SK-N-SH treated with all-trans-retinoic acid at 6 μM for 48 hours (cell line): Measurements from ENCODE around the gene PRX.

Experiments
- ATAC-seq: fragments of 200-7000 bp; cut with Tn5 transposase; 3 replicates; pipeline ENCODE4 v1.9.1; 2020; ENCODE audit warnings: mild to moderate bottlenecking, moderate library complexity
- ARNTL ChIP-seq: fragments of 450-650 bp; formaldehyde crosslinking; IDR thresholded peaks from 2 replicates; pipeline ENCODE4 v1.5.0; 2020; ENCODE audit warnings: low read depth, mild to moderate bottlenecking, moderate library complexity, borderline replicate concordance
- BACH2 ChIP-seq: fragments of 250-450 bp; sonication (Bioruptor Pico); IDR thresholded peaks from 2 replicates; pipeline ENCODE4 v1.9.0; 2021; ENCODE audit warnings: mild to moderate bottlenecking, borderline replicate concordance
- CSDC2 ChIP-seq: fragments of 250-450 bp; sonication (Bioruptor Pico); IDR thresholded peaks from 2 replicates; pipeline ENCODE4 v1.5.0; 2020; ENCODE audit warnings: mild to moderate bottlenecking, moderate library complexity
- CSRNP3 ChIP-seq: fragments of 250-450 bp; sonication (Bioruptor Pico); IDR thresholded peaks from 2 replicates; pipeline ENCODE4 v1.5.1; 2021; ENCODE audit warnings: mild to moderate bottlenecking, moderate library complexity
- GLIS3 ChIP-seq: fragments of 250-450 bp; sonication (Bioruptor Pico); IDR thresholded peaks from 2 replicates; pipeline ENCODE4 v1.5.0; 2020; ENCODE audit warnings: mild to moderate bottlenecking, moderate library complexity
- ISL1 ChIP-seq: fragments of 250-450 bp; sonication (Bioruptor Pico); IDR thresholded peaks from 2 replicates; pipeline ENCODE4 v2.1.2; 2022; ENCODE audit warnings: mild to moderate bottlenecking, moderate library complexity
- OSR1 ChIP-seq: fragments of 250-450 bp; sonication (Bioruptor Pico); IDR thresholded peaks from 2 replicates; pipeline ENCODE4 v1.8.0; 2022; ENCODE audit warnings: moderate library complexity, mild to moderate bottlenecking, inconsistent platforms
- RARB ChIP-seq: fragments of 250-450 bp; sonication (Bioruptor Pico); IDR thresholded peaks from 2 replicates; pipeline ENCODE4 v1.8.0; 2021; ENCODE audit warnings: mild to moderate bottlenecking, moderate library complexity
- SNAI2 ChIP-seq: fragments of 250-450 bp; sonication (Bioruptor Pico); IDR thresholded peaks from 2 replicates; pipeline ENCODE4 v1.5.0; 2020; ENCODE audit warnings: mild to moderate bottlenecking, moderate library complexity
- TCF4 ChIP-seq: fragments of 250-450 bp; sonication (Bioruptor Pico); IDR thresholded peaks from 2 replicates; pipeline ENCODE4 v1.8.0; 2021; ENCODE audit warnings: mild to moderate bottlenecking, moderate library complexity, borderline replicate concordance
- TOX ChIP-seq: fragments of 250-450 bp; sonication (Bioruptor Pico); IDR thresholded peaks from 2 replicates; pipeline ENCODE4 v1.8.0; 2021; ENCODE audit warnings: mild to moderate bottlenecking, moderate library complexity, borderline replicate concordance
- ZC3H10 ChIP-seq: fragments of 250-450 bp; sonication (Bioruptor Pico); IDR thresholded peaks from 2 replicates; pipeline ENCODE4 v1.5.1; 2021; ENCODE audit warnings: mild to moderate bottlenecking, moderate library complexity
- ZFP30 ChIP-seq: fragments of 450-650 bp; formaldehyde crosslinking; IDR thresholded peaks from 2 replicates; pipeline ENCODE4 v1.5.0; 2022; ENCODE audit warnings: mild to moderate bottlenecking, moderate library complexity
- ZNF565 ChIP-seq: fragments of 450-650 bp; formaldehyde crosslinking; conservative IDR thresholded peaks from 2 replicates; pipeline ENCODE4 v1.5.0; 2020; ENCODE audit warnings: low read depth, mild to moderate bottlenecking, moderate library complexity
- ZNF70 ChIP-seq: fragments of 450-650 bp; formaldehyde crosslinking; IDR thresholded peaks from 2 replicates; pipeline ENCODE4 v1.5.0; 2020; ENCODE audit warnings: mild to moderate bottlenecking, moderate library complexity
- ZNF8 ChIP-seq: fragments of 450-650 bp; formaldehyde crosslinking; IDR thresholded peaks from 2 replicates; pipeline ENCODE4 v1.5.0; 2020; ENCODE audit warnings: mild to moderate bottlenecking, moderate library complexity
- TF ChIP-seq, protein P1 (sequence below): fragments of 250-450 bp; sonication (Bioruptor Pico); IDR thresholded peaks from 2 replicates; pipeline ENCODE4 v1.5.1; 2020; ENCODE audit warnings: low read depth, mild to moderate bottlenecking, moderate library complexity
- TF ChIP-seq, protein P2 (sequence below): fragments of 250-450 bp; sonication (Bioruptor Pico); IDR thresholded peaks from 2 replicates; pipeline ENCODE4 v1.5.0; 2020; ENCODE audit warnings: mild to moderate bottlenecking, moderate library complexity
- TF ChIP-seq, protein P3 (sequence below): fragments of 250-450 bp; sonication (Bioruptor Pico); IDR thresholded peaks from 2 replicates; pipeline ENCODE4 v1.8.0; 2021; ENCODE audit warnings: low read depth, mild to moderate bottlenecking, moderate library complexity, borderline replicate concordance

The PRX gene

DNA sequence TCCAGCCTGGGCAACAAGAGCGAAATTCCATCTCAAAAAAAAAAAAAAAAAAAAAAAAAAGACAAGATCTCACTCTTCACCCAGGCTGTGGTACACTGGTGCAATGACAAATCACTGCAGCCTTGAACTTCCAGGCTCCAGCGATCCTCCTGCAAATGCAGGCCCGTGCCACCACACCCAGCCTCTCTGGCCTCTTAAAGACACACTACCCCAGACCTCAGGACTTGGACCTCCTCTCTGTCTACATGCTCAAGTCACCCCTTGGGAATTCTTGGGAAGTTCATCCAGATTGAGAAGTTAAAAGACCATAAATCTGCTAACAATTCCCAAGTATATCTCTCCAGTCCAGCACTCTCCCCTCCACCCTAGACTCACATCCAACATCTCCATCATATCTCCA, 12.6 kb downstream of the PRX start:
- TF ChIP-seq ZNF8 = no peak
- TF ChIP-seq OSR1 (CRISPR knock-in tag) = no peak
- no peak for TF ChIP-seq TCF4 (CRISPR knock-in tag)
- TF ChIP-seq, protein P1, sequence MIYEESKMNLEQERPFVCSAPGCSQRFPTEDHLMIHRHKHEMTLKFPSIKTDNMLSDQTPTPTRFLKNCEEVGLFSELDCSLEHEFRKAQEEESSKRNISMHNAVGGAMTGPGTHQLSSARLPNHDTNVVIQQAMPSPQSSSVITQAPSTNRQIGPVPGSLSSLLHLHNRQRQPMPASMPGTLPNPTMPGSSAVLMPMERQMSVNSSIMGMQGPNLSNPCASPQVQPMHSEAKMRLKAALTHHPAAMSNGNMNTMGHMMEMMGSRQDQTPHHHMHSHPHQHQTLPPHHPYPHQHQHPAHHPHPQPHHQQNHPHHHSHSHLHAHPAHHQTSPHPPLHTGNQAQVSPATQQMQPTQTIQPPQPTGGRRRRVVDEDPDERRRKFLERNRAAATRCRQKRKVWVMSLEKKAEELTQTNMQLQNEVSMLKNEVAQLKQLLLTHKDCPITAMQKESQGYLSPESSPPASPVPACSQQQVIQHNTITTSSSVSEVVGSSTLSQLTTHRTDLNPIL (CRISPR knock-in tag) = no peak
- no peak for TF ChIP-seq CSDC2
- no peak for TF ChIP-seq ZNF70 (CRISPR knock-in tag)
- no peak for TF ChIP-seq ARNTL (CRISPR knock-in tag)
- no peak for TF ChIP-seq ZFP30 (CRISPR knock-in tag)
- TF ChIP-seq, protein P2, sequence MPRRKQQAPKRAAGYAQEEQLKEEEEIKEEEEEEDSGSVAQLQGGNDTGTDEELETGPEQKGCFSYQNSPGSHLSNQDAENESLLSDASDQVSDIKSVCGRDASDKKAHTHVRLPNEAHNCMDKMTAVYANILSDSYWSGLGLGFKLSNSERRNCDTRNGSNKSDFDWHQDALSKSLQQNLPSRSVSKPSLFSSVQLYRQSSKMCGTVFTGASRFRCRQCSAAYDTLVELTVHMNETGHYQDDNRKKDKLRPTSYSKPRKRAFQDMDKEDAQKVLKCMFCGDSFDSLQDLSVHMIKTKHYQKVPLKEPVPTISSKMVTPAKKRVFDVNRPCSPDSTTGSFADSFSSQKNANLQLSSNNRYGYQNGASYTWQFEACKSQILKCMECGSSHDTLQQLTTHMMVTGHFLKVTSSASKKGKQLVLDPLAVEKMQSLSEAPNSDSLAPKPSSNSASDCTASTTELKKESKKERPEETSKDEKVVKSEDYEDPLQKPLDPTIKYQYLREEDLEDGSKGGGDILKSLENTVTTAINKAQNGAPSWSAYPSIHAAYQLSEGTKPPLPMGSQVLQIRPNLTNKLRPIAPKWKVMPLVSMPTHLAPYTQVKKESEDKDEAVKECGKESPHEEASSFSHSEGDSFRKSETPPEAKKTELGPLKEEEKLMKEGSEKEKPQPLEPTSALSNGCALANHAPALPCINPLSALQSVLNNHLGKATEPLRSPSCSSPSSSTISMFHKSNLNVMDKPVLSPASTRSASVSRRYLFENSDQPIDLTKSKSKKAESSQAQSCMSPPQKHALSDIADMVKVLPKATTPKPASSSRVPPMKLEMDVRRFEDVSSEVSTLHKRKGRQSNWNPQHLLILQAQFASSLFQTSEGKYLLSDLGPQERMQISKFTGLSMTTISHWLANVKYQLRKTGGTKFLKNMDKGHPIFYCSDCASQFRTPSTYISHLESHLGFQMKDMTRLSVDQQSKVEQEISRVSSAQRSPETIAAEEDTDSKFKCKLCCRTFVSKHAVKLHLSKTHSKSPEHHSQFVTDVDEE (CRISPR knock-in tag) = no peak
- no peak for ATAC-seq

DNA sequence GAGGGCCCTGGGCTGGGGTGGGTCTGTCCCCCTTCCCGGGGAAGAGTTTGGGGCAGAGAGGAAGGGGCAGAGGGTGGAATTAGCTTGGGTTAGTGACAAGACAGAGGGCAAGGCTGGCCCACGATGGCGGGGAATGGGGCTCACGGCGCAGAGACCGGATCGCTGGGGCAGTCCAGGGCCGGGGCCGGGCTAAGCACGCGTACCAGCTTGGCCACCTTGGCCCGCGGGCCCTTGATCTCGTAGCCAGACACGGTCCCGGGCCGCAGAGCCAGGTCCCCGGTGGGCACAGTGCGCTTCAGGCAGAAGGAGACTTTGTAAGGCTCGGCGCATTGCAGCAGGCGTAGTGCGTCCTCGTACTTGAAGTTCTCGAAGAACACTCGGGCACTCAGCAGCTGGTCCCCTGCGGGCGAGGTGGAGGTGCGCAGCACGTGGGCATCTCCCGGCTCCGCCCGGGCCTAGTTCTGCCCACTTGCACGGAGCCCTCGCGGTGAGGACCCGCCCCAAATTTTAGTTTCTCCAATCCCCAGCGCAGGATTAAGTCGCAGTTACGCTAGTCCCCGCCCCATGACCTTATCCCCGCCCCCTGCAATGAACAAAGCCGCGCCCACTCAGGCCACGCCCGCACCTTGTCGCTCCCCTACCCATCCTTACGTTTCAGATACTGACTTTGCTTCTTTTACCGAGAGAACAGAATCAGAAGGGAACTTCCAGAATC, 14.6 kb downstream of the PRX start:
- no peak for TF ChIP-seq CSDC2
- ATAC-seq = no peak

DNA sequence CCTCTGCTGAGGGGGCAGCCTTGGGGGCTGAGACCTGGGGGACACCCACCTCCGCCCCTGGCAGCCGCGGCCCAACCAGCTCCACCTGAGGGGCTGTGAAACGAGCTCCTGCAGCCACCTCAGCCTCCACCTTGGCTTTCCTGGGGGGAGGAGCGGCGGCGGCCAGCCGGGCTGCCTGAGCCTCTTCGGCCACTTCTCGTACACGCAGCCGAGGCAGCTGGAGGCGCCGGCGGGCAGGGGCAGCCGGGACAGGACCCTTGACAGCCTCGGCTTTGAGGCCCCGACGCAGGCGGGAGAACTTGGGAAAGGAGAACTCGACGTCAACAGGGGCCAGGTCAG, 15.6 kb downstream of the PRX start:
- no peak for TF ChIP-seq TOX (CRISPR knock-in tag)
- TF ChIP-seq ZC3H10 = no peak
- TF ChIP-seq ZNF8 = no peak
- no peak for TF ChIP-seq RARB (CRISPR knock-in tag)
- TF ChIP-seq, protein P2 (CRISPR knock-in tag) = no peak
- no peak for TF ChIP-seq ZNF565
- TF ChIP-seq GLIS3 (CRISPR knock-in tag) = no peak
- no peak for TF ChIP-seq TCF4 (CRISPR knock-in tag)
- TF ChIP-seq ARNTL (CRISPR knock-in tag) = no peak
- TF ChIP-seq SNAI2 (CRISPR knock-in tag) = no peak
- TF ChIP-seq, protein P1 (CRISPR knock-in tag) = no peak
- TF ChIP-seq ISL1 (CRISPR knock-in tag) = no peak
- no peak for TF ChIP-seq CSRNP3 (CRISPR knock-in tag)
- no peak for TF ChIP-seq BACH2 (CRISPR knock-in tag)
- TF ChIP-seq, protein P3, sequence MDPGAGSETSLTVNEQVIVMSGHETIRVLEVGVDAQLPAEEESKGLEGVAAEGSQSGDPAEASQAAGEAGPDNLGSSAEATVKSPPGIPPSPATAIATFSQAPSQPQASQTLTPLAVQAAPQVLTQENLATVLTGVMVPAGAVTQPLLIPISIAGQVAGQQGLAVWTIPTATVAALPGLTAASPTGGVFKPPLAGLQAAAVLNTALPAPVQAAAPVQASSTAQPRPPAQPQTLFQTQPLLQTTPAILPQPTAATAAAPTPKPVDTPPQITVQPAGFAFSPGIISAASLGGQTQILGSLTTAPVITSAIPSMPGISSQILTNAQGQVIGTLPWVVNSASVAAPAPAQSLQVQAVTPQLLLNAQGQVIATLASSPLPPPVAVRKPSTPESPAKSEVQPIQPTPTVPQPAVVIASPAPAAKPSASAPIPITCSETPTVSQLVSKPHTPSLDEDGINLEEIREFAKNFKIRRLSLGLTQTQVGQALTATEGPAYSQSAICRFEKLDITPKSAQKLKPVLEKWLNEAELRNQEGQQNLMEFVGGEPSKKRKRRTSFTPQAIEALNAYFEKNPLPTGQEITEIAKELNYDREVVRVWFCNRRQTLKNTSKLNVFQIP (CRISPR knock-in tag) = no peak
- TF ChIP-seq, all 23 proteins: peak for 0
- ATAC-seq = no peak
